Measurements from ENCODE around the gene HSD11B1L. TPM values are rescaled to one million over a fixed set of nuclear protein-coding genes. Genes with fewer than 3 reads are reported as not detected.

HSD11B1L gene
- total RNA-seq, 1 experiment from 2014 or later, result 10.9 TPM

DNA sequence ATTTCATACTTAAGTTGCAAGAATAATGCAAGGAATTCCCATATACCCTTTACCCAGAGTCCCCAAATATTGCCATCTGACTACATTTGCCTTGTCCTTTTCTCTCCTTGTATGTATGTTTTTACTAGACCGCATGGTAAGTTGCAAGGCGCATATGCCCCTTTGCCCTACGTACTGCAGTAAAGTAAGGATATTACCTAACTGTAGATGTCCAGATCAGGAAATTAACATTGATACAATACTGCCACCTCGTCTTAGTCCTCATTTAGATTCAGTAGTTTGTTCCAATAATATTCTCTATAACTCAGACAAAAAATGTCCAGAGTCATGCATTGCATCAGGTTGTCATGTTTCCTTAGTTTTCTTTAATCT is 48.6 kb upstream of the HSD11B1L start:
- CTCF ChIA-PET, result no interaction called here
- H3K4me2 ChIP-seq (ENCODE audit: low read length), result no peak overlapping the region
- H3K9ac ChIP-seq (ENCODE audit: low read length), result no peak overlapping the region
- H3F3A ChIP-seq (ENCODE audit: low read length, unreplicated experiment), result no peaks in the 10 kb centered on the region
- H3K9me2 ChIP-seq (replicated peaks; ENCODE audit: low read length), result no peaks in the 10 kb centered on the region
- no TSS peak for BruUV-seq (replicated peaks)
- peaks cover 65% of the 10 kb centered on the region for H4K20me1 ChIP-seq (ENCODE audit: low read length)
- intact Hi-C loops (cut with micrococcal nuclease), result no loop called here
- DNase-seq (no peak), ATAC-seq (no peak)
- H2AFZ ChIP-seq (ENCODE audit: low read length), result no peak overlapping the region
- peaks cover 57% of the 10 kb centered on the region for H3K36me3 ChIP-seq (ENCODE audit: low read depth, low read length)
- H3K4me1 ChIP-seq (ENCODE audit: insufficient read depth, low read length), result no peaks in the 10 kb centered on the region; the same call in 1 of the 2 replicates
- no peak overlapping the region for H3K27ac ChIP-seq (ENCODE audit: low read length)
- TF ChIP-seq, protein P1, sequence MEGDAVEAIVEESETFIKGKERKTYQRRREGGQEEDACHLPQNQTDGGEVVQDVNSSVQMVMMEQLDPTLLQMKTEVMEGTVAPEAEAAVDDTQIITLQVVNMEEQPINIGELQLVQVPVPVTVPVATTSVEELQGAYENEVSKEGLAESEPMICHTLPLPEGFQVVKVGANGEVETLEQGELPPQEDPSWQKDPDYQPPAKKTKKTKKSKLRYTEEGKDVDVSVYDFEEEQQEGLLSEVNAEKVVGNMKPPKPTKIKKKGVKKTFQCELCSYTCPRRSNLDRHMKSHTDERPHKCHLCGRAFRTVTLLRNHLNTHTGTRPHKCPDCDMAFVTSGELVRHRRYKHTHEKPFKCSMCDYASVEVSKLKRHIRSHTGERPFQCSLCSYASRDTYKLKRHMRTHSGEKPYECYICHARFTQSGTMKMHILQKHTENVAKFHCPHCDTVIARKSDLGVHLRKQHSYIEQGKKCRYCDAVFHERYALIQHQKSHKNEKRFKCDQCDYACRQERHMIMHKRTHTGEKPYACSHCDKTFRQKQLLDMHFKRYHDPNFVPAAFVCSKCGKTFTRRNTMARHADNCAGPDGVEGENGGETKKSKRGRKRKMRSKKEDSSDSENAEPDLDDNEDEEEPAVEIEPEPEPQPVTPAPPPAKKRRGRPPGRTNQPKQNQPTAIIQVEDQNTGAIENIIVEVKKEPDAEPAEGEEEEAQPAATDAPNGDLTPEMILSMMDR (conservative IDR thresholded peaks at IDR 0.05; ENCODE audit: low read depth, low read length), result no peak
- TF ChIP-seq EZH2phosphoT487 (IDR thresholded peaks at IDR 0.05; ENCODE audit: borderline replicate concordance, low read length) (no peak), EZH2 (IDR thresholded peaks at IDR 0.05; ENCODE audit: low read length, unreplicated experiment) (no peak)
- POLR2A ChIA-PET (ENCODE audit: unreplicated experiment), result no interaction called here
- H3K79me2 ChIP-seq (ENCODE audit: low read length), result peaks cover 100% of the 10 kb centered on the region
- no peaks in the 10 kb centered on the region for H3K27me3 ChIP-seq (ENCODE audit: low read length)
- H3K9me3 ChIP-seq (ENCODE audit: low read length), result no peaks in the 10 kb centered on the region
- no peak overlapping the region for H3K4me3 ChIP-seq (ENCODE audit: low read length)

GRCh38 chr19:5632657-5633056 is 48.2 kb upstream of the HSD11B1L start:
- H3F3A ChIP-seq (ENCODE audit: low read length, unreplicated experiment), result no peaks in the 10 kb centered on the region
- ChIA-PET POLR2A (ENCODE audit: unreplicated experiment) (no interaction called here), CTCF (no interaction called here)
- H3K79me2 ChIP-seq (ENCODE audit: low read length), result peaks cover 100% of the 10 kb centered on the region
- H2AFZ ChIP-seq (ENCODE audit: low read length), result no peak overlapping the region
- TF ChIP-seq, protein P1 (conservative IDR thresholded peaks at IDR 0.05; ENCODE audit: low read depth, low read length), result no peak
- no peak for TF ChIP-seq EZH2 (IDR thresholded peaks at IDR 0.05; ENCODE audit: low read length, unreplicated experiment)
- no peak for ATAC-seq
- H3K4me3 ChIP-seq (ENCODE audit: low read length), result no peak overlapping the region
- H3K36me3 ChIP-seq (ENCODE audit: low read depth, low read length), result peaks cover 53% of the 10 kb centered on the region
- no peak overlapping the region for H3K9ac ChIP-seq (ENCODE audit: low read length)
- peaks cover 65% of the 10 kb centered on the region for H4K20me1 ChIP-seq (ENCODE audit: low read length)
- DNase-seq, result no peak
- H3K4me1 ChIP-seq (ENCODE audit: insufficient read depth, low read length), result no peaks in the 10 kb centered on the region; the same call in 1 of the 2 replicates
- H3K27ac ChIP-seq (ENCODE audit: low read length), result no peak overlapping the region
- H3K9me2 ChIP-seq (replicated peaks; ENCODE audit: low read length), result no peaks in the 10 kb centered on the region
- no peaks in the 10 kb centered on the region for H3K9me3 ChIP-seq (ENCODE audit: low read length)
- BruUV-seq (replicated peaks), result no TSS peak
- no peak overlapping the region for H3K4me2 ChIP-seq (ENCODE audit: low read length)
- intact Hi-C loops (cut with micrococcal nuclease), result no loop called here
- no peaks in the 10 kb centered on the region for H3K27me3 ChIP-seq (ENCODE audit: low read length)

GRCh38 chr19:5635427-5635826 is 45.4 kb upstream of the HSD11B1L start:
- Histone ChIP-seq H3K4me1 (ENCODE audit: insufficient read depth, low read length) (no peaks in the 10 kb centered on the region; the same call in 1 of the 2 replicates), H3K9me2 (replicated peaks; ENCODE audit: low read length) (no peaks in the 10 kb centered on the region), H4K20me1 (ENCODE audit: low read length) (peaks cover 58% of the 10 kb centered on the region), H3K9me3 (ENCODE audit: low read length) (no peaks in the 10 kb centered on the region), H3K27ac (ENCODE audit: low read length) (no peak overlapping the region), H3F3A (ENCODE audit: low read length, unreplicated experiment) (no peaks in the 10 kb centered on the region), H3K4me3 (ENCODE audit: low read length) (no peak overlapping the region), H3K36me3 (ENCODE audit: low read depth, low read length) (peaks cover 33% of the 10 kb centered on the region), H3K4me2 (ENCODE audit: low read length) (no peak overlapping the region), H3K27me3 (ENCODE audit: low read length) (no peaks in the 10 kb centered on the region), H2AFZ (ENCODE audit: low read length) (no peak overlapping the region), H3K79me2 (ENCODE audit: low read length) (peaks cover 100% of the 10 kb centered on the region), H3K9ac (ENCODE audit: low read length) (no peak overlapping the region)
- ChIA-PET CTCF (no interaction called here), POLR2A (ENCODE audit: unreplicated experiment) (no interaction called here)
- TF ChIP-seq EZH2 (IDR thresholded peaks at IDR 0.05; ENCODE audit: low read length, unreplicated experiment) (no peak), EZH2phosphoT487 (IDR thresholded peaks at IDR 0.05; ENCODE audit: borderline replicate concordance, low read length) (no peak)
- TF ChIP-seq, protein P1 (conservative IDR thresholded peaks at IDR 0.05; ENCODE audit: low read depth, low read length), result no peak
- intact Hi-C loops (cut with micrococcal nuclease), result no loop called here
- DNase-seq (no peak), ATAC-seq (no peak)
- BruUV-seq (replicated peaks), result no TSS peak
